Measurements from ENCODE around the gene DHX34.

Gene DHX34

GRCh38 chr19:47373246-47374240, 24.4 kb downstream of the DHX34 start:
- no peak overlapping the region for H3K27ac ChIP-seq (ENCODE audit: insufficient read depth in 1 of 2, low read depth in 1 of 2, low read length in 2 of 2, poor library complexity in 1 of 2, severe bottlenecking in 2 of 2)
- H3K4me1 ChIP-seq (ENCODE audit: control extremely low read depth in 1 of 4, control insufficient read depth in 4 of 4, insufficient read depth in 4 of 4, low read length in 3 of 4): peaks cover 0 to 9% (median 4%) of the 10 kb centered on the region in 4 experiments
- CTCF ChIA-PET: interaction anchor here (0.8 kb wide), 1 partner anchor 18 kb away, joined by 3 read pairs; no protein-coding TSS in a partner anchor
- H3K9me3 ChIP-seq (ENCODE audit: control extremely low read depth in 1 of 5, control insufficient read depth in 4 of 5, insufficient read depth in 2 of 5, low read depth in 1 of 5, low read length in 4 of 5): no peaks in the 10 kb centered on the region
- DNase-seq: no peak
- H3K27me3 ChIP-seq (replicated peaks in 2 of 5; ENCODE audit: control insufficient read depth in 4 of 5, insufficient read depth in 5 of 5, low read length in 4 of 5): no peaks in the 10 kb centered on the region
- peaks cover 3 to 88% (median 56%) of the 10 kb centered on the region in 4 experiments for H3K36me3 ChIP-seq (ENCODE audit: control insufficient read depth in 4 of 4, insufficient read depth in 4 of 4, low read length in 3 of 4)
- WGBS (ENCODE audit: insufficient coverage): 93% methylated on average over 29 of the region's 33 CpGs
- H3K4me3 ChIP-seq (ENCODE audit: control insufficient read depth in 1 of 7, extremely low read depth in 1 of 7, insufficient read depth in 4 of 7, low read depth in 2 of 7, low read length in 6 of 7): no peak overlapping the region
- POLR2A ChIA-PET: interaction anchor here (0.6 kb wide), 1 partner anchor 1243 kb away, joined by 3 read pairs; no protein-coding TSS in a partner anchor

- peaks cover 0 to 4% (median 2%) of the 10 kb centered on the region in 4 experiments for H3K4me1 ChIP-seq (ENCODE audit: control extremely low read depth in 1 of 4, control insufficient read depth in 4 of 4, insufficient read depth in 4 of 4, low read length in 3 of 4)
- H3K27me3 ChIP-seq (replicated peaks in 2 of 5; ENCODE audit: control insufficient read depth in 4 of 5, insufficient read depth in 5 of 5, low read length in 4 of 5): no peaks in the 10 kb centered on the region
- H3K9me3 ChIP-seq (ENCODE audit: control extremely low read depth in 1 of 5, control insufficient read depth in 4 of 5, insufficient read depth in 2 of 5, low read depth in 1 of 5, low read length in 4 of 5): no peaks in the 10 kb centered on the region
- 96% methylated on average over 28 of the region's 30 CpGs for WGBS (ENCODE audit: insufficient coverage)
- no peak overlapping the region for H3K4me3 ChIP-seq (ENCODE audit: control insufficient read depth in 1 of 7, extremely low read depth in 1 of 7, insufficient read depth in 4 of 7, low read depth in 2 of 7, low read length in 6 of 7)
- no peak overlapping the region for H3K27ac ChIP-seq (ENCODE audit: insufficient read depth in 1 of 2, low read depth in 1 of 2, low read length in 2 of 2, poor library complexity in 1 of 2, severe bottlenecking in 2 of 2)
- POLR2A ChIA-PET: no interaction called here
- CTCF ChIA-PET: interaction anchor here (1.1 kb wide), 1 partner anchor 80 kb away, joined by 3 read pairs; no protein-coding TSS in a partner anchor
- peaks cover 3 to 87% (median 58%) of the 10 kb centered on the region in 4 experiments for H3K36me3 ChIP-seq (ENCODE audit: control insufficient read depth in 4 of 4, insufficient read depth in 4 of 4, low read length in 3 of 4)
- DNase-seq: no peak
These were observed 26.0 kb downstream of the DHX34 start for GRCh38 chr19:47374876-47375693.

DNA sequence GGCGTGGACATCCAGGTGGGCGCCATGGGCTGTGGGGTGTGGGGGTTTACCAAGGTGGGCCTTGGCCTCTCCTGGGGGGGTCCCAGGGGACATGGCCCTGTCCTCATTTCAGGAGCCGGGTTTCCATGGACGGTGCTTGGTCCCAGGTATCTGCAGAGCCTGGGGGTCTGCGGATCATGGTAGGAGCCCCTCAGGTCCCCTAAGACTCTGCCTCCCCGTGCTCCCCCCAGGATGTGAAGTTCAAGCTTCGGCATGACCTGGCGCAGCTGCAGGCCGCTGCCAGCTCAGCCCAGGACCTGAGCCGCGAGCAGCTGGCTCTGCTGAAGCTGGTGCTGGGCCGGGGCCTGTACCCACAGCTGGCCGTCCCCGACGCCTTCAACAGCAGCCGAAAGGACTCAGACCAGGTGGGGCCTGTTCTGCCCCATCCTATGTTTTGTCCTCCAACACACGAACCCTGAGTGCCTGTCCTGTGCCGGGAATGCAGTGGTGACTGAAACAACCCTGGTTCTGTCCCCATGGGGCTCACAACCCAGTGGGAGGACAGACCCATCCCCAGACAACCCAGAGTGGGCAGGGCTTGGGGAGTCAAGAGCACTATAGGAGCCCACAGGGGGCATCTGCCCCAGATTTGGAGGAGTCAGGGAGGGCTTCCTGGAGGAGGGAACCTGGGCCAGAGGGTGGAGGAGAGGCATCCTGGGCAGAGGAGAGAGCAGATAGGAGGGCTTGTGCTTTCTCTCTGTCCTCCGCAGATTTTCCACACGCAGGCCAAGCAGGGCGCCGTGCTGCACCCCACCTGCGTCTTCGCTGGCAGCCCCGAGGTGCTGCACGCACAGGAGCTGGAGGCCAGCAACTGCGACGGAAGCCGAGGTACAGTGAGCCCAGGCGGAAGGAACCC, 26.8 kb downstream of the DHX34 start:
- H3K4me3 ChIP-seq (ENCODE audit: control insufficient read depth in 1 of 7, extremely low read depth in 1 of 7, insufficient read depth in 4 of 7, low read depth in 2 of 7, low read length in 6 of 7): no peak overlapping the region
- no peaks in the 10 kb centered on the region for H3K9me3 ChIP-seq (ENCODE audit: control extremely low read depth in 1 of 5, control insufficient read depth in 4 of 5, insufficient read depth in 2 of 5, low read depth in 1 of 5, low read length in 4 of 5)
- 97% methylated on average over 24 of the region's 30 CpGs for WGBS (ENCODE audit: insufficient coverage)
- H3K27ac ChIP-seq (ENCODE audit: insufficient read depth in 1 of 2, low read depth in 1 of 2, low read length in 2 of 2, poor library complexity in 1 of 2, severe bottlenecking in 2 of 2): no peak overlapping the region
- ChIA-PET CTCF (interaction anchor here (1.1 kb wide), 1 partner anchor 81 kb away, joined by 3 read pairs; no protein-coding TSS in a partner anchor), POLR2A (no interaction called here)
- peaks cover 0 to 1% (median under 1%) of the 10 kb centered on the region in 4 experiments for H3K4me1 ChIP-seq (ENCODE audit: control extremely low read depth in 1 of 4, control insufficient read depth in 4 of 4, insufficient read depth in 4 of 4, low read length in 3 of 4)
- no peaks in the 10 kb centered on the region for H3K27me3 ChIP-seq (replicated peaks in 2 of 5; ENCODE audit: control insufficient read depth in 4 of 5, insufficient read depth in 5 of 5, low read length in 4 of 5)
- DNase-seq: no peak
- peaks cover 5 to 91% (median 62%) of the 10 kb centered on the region in 4 experiments for H3K36me3 ChIP-seq (ENCODE audit: control insufficient read depth in 4 of 4, insufficient read depth in 4 of 4, low read length in 3 of 4)

DNA sequence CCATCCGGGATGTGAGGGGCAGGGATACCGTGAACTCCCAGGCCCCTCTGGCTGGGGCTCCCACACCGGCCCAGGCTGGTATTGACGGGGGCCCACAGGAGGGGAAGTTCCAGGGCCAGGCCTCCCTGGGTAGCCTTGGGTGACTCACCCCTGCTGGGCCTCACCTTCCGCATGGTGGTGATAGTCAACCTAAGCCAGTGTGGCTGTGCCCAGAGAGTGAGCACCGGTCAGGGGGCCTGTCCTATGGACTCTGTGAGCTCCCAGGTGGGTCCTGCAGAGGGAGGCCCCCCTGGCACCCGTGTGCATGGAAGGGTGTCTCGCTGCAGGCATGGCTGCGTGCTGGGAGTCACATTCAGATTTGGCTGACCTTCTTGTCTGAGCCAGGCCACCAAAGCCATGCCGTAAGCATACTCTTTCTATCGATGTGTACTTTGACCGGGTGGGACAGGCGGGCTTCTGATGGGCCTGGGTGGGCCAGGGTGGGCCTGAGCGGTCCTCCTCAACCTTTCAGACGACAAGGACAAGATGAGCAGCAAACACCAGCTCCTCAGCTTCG, 27.6 kb downstream of the DHX34 start:
- DNase-seq: no peak
- H3K9me3 ChIP-seq (ENCODE audit: control extremely low read depth in 1 of 5, control insufficient read depth in 4 of 5, insufficient read depth in 2 of 5, low read depth in 1 of 5, low read length in 4 of 5): no peaks in the 10 kb centered on the region
- H3K4me3 ChIP-seq (ENCODE audit: control insufficient read depth in 1 of 7, extremely low read depth in 1 of 7, insufficient read depth in 4 of 7, low read depth in 2 of 7, low read length in 6 of 7): no peak overlapping the region
- CTCF ChIA-PET: interaction anchor here (1.5 kb wide), 1 partner anchor 15 kb away, joined by 4 read pairs; no protein-coding TSS in a partner anchor
- H3K36me3 ChIP-seq (ENCODE audit: control insufficient read depth in 4 of 4, insufficient read depth in 4 of 4, low read length in 3 of 4): peaks cover 5 to 92% (median 65%) of the 10 kb centered on the region in 4 experiments
- peaks cover 0 to 9% (median 7%) of the 10 kb centered on the region in 4 experiments for H3K4me1 ChIP-seq (ENCODE audit: control extremely low read depth in 1 of 4, control insufficient read depth in 4 of 4, insufficient read depth in 4 of 4, low read length in 3 of 4)
- POLR2A ChIA-PET: no interaction called here
- WGBS (ENCODE audit: insufficient coverage): 93% methylated on average over 15 of the region's 16 CpGs
- H3K27ac ChIP-seq (ENCODE audit: insufficient read depth in 1 of 2, low read depth in 1 of 2, low read length in 2 of 2, poor library complexity in 1 of 2, severe bottlenecking in 2 of 2): no peak overlapping the region
- no peaks in the 10 kb centered on the region for H3K27me3 ChIP-seq (replicated peaks in 2 of 5; ENCODE audit: control insufficient read depth in 4 of 5, insufficient read depth in 5 of 5, low read length in 4 of 5)

GRCh38 chr19:47377208-47377701, 28.1 kb downstream of the DHX34 start:
- H3K4me1 ChIP-seq (ENCODE audit: control extremely low read depth in 1 of 4, control insufficient read depth in 4 of 4, insufficient read depth in 4 of 4, low read length in 3 of 4): peaks cover 0 to 15% (median 13%) of the 10 kb centered on the region in 4 experiments
- CTCF ChIA-PET: interaction anchor here (0.7 to 1.6 kb wide), 3 partner anchors 12 to 80 kb away, joined by 3 to 4 read pairs (median 3); no protein-coding TSS in a partner anchor
- H3K9me3 ChIP-seq (ENCODE audit: control extremely low read depth in 1 of 5, control insufficient read depth in 4 of 5, insufficient read depth in 2 of 5, low read depth in 1 of 5, low read length in 4 of 5): no peaks in the 10 kb centered on the region
- H3K36me3 ChIP-seq (ENCODE audit: control insufficient read depth in 4 of 4, insufficient read depth in 4 of 4, low read length in 3 of 4): peaks cover 3 to 89% (median 63%) of the 10 kb centered on the region in 4 experiments
- no peak for DNase-seq
- H3K27me3 ChIP-seq (replicated peaks in 2 of 5; ENCODE audit: control insufficient read depth in 4 of 5, insufficient read depth in 5 of 5, low read length in 4 of 5): no peaks in the 10 kb centered on the region
- WGBS (ENCODE audit: insufficient coverage): 96% methylated on average over 16 of the region's 16 CpGs
- POLR2A ChIA-PET: no interaction called here
- no peak overlapping the region for H3K4me3 ChIP-seq (ENCODE audit: control insufficient read depth in 1 of 7, extremely low read depth in 1 of 7, insufficient read depth in 4 of 7, low read depth in 2 of 7, low read length in 6 of 7)
- H3K27ac ChIP-seq (ENCODE audit: insufficient read depth in 1 of 2, low read depth in 1 of 2, low read length in 2 of 2, poor library complexity in 1 of 2, severe bottlenecking in 2 of 2): no peak overlapping the region

DNA sequence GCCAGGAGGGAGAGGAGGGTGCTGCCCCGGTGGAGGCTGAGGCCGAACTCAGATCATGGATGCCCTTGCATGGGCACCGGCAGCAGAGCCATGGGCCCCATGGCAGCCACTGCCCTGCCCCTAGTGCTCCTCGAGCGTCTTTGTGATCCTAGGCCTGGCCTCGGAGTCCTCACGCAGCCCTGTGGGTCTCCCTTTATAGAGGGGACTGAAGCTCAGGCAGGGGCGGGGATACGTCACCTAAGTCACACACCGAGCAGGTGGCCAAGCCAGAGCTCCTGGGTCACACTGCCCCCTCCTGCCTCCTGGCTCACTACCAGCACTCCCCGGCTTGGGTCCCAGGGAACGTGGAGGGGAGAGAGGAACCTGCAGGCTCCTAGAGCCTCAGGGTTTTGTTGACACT, 28.7 kb downstream of the DHX34 start:
- H3K36me3 ChIP-seq (ENCODE audit: control insufficient read depth in 4 of 4, insufficient read depth in 4 of 4, low read length in 3 of 4): peaks cover 2 to 86% (median 61%) of the 10 kb centered on the region in 4 experiments

More for the DNA sequence above, 28.7 kb downstream of the DHX34 start:
- POLR2A ChIA-PET: no interaction called here
- peaks cover 0 to 16% (median 13%) of the 10 kb centered on the region in 4 experiments for H3K4me1 ChIP-seq (ENCODE audit: control extremely low read depth in 1 of 4, control insufficient read depth in 4 of 4, insufficient read depth in 4 of 4, low read length in 3 of 4)
- H3K4me3 ChIP-seq (ENCODE audit: control insufficient read depth in 1 of 7, extremely low read depth in 1 of 7, insufficient read depth in 4 of 7, low read depth in 2 of 7, low read length in 6 of 7): no peak overlapping the region
- no peaks in the 10 kb centered on the region for H3K9me3 ChIP-seq (ENCODE audit: control extremely low read depth in 1 of 5, control insufficient read depth in 4 of 5, insufficient read depth in 2 of 5, low read depth in 1 of 5, low read length in 4 of 5)
- CTCF ChIA-PET: interaction anchor here (0.7 to 1.6 kb wide), 3 partner anchors 12 to 80 kb away, joined by 3 to 4 read pairs (median 3); no protein-coding TSS in a partner anchor
- H3K27ac ChIP-seq (ENCODE audit: insufficient read depth in 1 of 2, low read depth in 1 of 2, low read length in 2 of 2, poor library complexity in 1 of 2, severe bottlenecking in 2 of 2): no peak overlapping the region
- WGBS (ENCODE audit: insufficient coverage): 100% methylated on average over 12 of the region's 12 CpGs
- no peak for DNase-seq
- H3K27me3 ChIP-seq (replicated peaks in 2 of 5; ENCODE audit: control insufficient read depth in 4 of 5, insufficient read depth in 5 of 5, low read length in 4 of 5): no peaks in the 10 kb centered on the region
